Activated T-cell treated with anti-CD3 and anti-CD28 coated beads, Interleukin-2, amount 50 U/mL, for 48 hours (primary cell): ENCODE data around the gene IRS2.

Experiments used
- DNase-seq, 2 experiments: peaks; one replicate each; pipeline ENCODE4 v3.0.0-alpha.2; 2020

The IRS2 gene

DNA sequence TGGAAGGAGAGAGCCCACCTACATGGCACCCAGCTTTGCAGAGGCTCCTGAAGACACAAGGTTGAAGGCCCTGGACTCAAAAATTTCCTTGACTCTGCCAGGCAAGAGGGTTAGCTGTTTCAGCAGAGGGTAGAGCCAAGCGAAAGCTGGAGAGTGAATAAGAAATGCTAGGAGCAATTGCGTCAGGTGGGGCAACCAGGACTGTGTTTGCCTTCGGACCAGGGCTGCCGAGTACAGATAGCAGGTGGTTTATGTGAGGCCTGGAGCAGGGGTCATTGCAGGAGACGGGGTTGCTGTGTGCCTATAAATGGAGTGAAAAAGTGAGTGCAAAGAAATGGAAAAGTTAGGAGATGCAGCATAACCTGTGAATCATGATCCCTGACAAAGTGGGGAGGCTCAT lies 59.1 kb downstream of the IRS2 start:
- no peak for DNase-seq

DNA sequence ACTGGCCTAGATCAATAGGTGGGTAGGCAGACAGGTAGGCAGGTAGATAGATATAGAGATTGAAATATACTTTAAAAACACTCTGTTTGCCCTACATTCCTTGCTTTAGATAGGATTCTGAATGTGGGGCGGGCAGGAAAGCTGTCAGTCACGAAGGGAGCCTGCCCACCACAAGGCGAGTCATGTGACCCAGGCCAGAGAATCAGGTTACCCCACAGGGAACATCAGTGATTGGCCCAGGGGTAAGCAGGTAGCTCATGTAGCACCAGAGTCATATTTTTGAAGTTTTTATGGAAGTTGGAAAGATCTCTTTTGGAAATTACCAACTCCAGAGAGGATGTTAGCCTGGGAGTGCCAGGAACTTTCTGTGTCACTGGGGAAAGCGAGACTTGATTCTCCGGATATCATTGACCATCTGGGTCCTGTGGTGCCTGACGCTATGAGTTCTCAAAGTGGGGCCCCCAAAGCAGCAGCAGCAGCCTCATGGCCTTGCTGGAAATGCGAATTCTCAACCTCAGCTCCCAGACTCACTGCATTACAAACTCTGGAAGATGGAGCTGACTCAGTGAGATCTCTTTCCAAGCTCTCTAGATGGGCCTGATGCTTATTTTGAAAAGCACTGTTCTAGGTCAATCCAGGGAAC lies 60.3 kb downstream of the IRS2 start:
- no peak for DNase-seq

DNA sequence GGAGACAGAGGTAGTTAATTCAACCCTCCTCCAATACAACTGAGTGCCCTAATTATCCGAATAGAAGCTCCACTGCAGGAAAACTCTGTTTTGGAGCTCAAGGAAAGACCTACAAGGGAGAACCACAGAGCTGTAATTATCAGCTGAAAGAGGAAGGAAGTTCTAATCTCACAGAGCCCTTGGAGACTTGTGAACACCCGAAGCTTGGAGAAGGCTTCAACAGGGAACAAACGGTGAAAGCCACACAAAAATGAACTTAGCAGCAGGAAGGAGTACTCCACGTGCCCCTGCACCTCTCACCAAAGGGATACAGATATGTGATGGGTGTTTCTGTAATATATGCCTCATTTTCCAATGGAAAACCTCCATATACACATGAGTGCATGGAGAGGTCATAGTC lies 61.1 kb downstream of the IRS2 start:
- no peak for DNase-seq

DNA sequence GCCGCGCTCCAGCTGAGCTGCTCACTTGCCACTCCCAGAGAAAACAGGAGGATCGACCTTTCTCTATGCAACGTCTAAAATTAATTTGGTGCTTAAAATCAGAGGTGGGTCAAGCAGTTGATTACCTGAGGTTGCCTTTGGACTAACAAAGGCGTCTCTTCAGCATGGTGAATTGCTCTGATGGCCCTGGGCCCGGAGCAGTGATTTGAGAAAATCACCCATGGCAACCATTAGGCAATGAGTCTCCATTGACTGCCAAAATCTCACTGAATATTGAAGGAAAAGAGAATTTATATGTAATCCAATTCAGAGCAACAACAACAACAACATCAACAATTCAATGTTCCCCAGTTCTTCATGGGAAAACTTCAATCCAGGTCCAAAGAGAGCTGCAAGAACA lies 61.8 kb downstream of the IRS2 start:
- no peak for DNase-seq

DNA sequence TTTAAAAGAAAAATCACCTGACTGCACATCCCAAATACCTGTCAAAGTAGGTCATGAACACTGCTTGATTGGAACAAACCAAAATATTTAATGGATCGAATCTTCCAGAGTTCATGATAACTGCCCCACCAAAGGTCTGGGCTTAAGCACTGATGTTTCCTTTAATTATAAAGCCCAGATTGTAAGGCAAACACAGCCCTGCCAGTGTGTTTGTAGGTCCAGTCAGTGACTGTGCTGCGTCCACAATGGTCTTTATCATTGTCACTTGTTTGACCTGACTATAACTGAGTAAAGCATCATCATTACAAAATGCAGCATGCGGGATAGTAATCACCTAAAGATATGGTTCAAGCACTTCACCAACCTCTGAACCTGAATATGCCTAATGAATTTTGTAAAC lies 63.3 kb downstream of the IRS2 start:
- DNase-seq = no peak

DNA sequence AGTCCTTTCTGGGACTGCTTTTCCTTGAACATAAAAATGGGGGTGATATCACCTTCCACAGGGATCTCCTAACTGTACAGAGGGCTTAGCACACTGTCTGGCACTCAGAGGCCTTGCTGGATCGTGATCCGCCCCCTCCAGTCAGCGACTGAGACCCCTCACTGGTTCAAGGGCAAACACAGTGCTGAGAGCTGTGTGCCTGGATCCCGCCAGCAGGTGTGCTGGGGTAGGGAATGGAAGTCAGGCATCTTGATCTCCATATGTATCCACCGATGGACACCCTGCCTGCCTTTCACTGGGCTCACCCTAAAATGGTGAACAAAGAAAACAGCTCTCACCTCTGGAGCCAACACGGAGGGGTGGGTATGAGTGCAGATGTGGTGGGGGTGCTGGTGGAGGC lies 64.3 kb downstream of the IRS2 start:
- DNase-seq = no peak

DNA sequence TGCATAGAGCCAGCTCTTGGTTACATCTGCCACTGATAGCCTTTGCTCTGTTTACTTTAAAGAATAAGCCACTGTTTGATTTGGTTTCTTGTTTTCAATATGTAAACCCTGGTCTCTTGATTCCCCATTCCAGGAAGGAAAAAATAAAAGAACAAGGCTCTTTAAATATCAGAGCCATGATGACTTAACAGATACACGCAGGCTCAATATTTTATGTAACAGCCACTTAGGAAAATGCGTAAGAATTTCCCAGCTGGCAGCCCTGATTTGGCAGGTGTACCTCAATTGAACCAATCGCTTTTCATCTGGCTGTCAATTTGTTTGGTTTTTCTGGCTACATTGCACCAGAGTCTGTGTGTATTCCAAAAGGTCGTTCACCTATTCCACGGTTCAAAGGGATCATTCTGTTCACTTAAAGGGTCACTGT lies 65.6 kb downstream of the IRS2 start:
- no peak for DNase-seq

DNA sequence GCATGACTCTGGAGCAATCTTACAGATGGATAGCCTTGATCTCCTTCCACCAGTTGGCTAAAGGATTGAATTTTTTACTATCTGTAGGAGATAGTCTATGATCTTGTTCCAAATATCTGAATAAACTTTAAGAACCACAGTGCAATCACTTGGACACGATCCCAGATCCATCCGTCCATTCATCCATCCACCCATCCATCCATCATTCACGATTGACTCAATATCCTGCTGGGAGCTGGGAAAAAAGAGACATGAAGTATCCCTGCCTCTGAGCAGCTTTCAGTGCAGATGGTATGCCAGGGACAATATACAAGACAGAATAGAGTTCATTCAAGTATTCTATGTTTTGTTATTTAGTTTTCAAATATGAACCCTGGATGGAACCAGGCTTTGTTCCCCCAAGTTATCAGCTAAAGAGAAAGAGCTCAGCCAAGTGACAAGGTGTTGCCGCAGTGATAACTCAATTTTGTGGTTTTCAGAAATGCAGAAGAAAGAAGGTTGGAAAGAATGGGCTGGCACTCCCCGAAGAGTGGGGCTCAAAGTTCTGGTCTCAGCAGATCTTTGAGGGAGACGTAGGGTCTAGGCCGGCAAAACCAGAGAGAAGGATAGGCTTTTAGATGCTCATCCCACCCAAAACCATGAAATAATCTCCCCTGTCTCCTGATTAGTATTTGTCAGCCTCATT lies 66.3 kb downstream of the IRS2 start:
- DNase-seq = no peak

DNA sequence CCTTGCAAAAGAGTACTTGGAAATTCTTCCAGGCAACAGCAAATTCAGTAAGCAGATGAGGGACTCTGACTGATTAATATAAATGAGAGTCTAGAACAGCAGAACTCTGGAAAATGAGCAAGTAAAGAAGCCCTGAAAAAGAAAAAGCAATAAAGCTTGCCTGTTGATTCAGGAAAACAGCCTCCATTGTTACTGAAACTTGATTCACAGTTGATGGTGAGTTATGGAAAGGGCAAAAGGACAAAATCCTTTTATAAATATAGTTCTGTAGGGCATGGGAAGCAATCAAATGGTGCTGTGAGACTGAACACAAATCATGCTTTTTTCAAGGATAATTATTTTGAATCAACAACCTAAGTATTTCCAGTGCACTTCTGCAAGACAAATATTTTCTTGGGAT lies 67.7 kb downstream of the IRS2 start:
- no peak for DNase-seq

DNA sequence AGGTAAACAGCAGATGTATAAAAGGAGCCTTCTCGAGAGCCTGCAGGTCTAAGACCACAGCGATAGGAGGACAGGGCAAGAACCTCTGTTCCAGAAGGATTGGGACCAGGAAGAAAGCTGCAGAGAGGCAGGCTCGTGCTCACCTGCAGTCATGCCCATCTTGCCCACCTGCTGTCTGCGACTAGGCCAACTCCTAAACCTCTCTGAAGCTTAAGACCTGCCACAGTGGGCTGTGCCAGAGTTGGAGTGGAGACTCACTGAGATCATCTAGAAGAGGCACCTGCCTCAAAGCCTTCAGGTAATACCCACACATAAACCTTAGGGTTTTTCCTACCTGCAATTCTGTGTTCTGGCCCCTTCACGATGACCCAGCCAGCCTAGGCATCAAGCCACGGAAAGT lies 68.7 kb downstream of the IRS2 start:
- no peak for DNase-seq

DNA sequence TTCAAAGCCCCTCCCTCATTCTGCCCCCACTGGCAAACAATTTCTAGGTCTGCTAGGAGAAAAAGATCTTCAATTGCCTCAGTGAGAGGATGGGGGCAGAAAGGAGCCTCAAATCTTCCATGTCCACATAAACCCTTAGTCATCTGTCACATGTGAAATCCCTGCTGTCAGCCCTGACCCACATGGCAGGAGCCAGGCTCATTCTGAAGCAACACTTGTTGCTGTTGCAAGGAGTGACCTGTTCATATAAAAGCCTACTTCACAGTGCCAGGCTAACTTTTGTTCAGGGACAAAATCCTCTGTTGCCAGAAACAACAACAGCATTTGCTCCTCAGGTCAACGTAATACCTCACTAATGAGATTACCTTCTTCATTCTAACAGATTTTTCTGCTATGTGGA lies 70.5 kb downstream of the IRS2 start:
- no peak for DNase-seq

DNA sequence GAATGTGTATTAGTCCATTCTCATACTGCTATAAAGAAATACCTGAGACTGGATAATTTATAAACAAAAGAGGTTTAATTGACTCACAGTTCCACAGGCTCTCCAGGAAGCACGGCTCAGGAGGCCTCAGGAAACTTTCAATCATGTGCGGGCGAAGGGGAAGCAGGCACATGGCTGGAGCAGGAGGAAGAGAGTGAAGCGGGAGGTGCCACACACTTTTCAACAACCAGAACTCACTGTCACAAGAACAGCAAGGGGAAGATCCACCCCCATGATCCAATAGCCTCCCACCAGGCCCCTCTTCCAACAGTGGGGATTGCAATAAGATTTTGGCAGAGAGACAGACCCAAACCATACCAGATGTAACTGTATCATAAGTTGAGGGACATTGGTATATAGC lies 72.7 kb downstream of the IRS2 start:
- DNase-seq = no peak

DNA sequence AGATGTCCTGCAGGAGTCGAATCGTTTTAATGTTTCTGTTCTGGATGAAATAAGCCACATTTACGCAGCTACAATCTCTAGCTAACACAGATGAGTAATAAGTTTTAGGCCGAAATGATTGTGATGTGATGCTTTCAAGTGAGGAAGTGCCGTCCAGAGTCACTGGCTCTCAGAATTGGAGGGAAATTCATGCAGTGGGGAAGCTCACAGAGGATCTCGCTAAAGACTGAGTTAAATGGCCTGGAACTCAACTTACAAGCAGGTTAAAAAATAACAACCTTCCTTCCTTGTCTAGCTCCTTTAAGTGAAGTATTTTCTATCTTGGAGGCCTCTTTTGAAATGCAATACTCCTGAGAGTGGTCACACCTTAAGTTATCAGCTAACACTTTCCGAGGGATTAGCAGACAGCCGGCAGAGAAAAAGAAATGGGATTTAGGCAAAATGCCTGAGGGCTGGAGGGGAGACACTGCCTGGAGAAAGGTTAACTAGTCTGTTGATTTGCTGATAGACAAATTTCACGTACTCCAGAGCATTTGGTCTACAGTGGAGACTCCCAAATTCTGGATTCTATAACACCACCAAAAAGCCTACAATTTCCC lies 74.2 kb downstream of the IRS2 start:
- DNase-seq = no peak

DNA sequence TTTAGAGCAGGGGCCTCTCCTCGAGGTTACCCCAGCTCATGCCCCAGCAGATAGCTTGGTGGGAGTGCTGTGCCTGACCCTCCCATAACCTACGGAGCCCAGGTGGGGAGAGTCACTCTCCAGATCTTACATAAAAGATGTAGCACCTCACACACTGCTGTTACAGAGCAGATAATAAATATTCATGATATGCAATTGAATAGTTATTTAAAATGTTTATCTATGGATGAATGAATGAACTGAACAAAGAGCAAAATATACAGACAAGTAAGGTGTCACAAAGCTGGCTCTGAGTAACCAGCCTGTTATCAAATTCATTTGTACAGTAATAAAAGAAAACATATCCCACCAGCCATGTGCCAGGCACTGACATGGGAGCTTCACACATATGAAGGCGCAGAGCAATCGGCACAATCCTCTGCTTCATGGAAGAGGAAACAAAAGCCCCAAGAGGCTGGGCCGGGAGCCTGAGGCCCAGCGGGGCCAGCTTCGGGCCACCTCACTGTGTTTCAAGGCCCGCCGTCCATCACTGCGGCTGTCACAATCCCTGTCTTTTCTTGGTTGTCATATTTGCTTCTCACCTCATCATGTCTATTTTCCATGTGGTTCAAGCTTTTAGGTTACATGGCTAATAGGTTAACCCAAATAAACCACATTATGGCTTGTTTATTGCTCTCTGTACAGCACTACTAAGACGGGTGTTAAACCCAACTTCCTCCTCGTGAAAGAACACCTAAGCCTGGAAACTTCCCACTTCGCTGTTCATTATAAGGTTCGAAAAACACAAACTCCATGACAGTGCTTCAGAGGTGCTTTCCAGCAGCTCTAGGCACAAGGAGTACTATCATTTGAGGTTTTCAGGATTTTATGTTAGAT lies 78.4 kb downstream of the IRS2 start:
- no peak for DNase-seq

DNA sequence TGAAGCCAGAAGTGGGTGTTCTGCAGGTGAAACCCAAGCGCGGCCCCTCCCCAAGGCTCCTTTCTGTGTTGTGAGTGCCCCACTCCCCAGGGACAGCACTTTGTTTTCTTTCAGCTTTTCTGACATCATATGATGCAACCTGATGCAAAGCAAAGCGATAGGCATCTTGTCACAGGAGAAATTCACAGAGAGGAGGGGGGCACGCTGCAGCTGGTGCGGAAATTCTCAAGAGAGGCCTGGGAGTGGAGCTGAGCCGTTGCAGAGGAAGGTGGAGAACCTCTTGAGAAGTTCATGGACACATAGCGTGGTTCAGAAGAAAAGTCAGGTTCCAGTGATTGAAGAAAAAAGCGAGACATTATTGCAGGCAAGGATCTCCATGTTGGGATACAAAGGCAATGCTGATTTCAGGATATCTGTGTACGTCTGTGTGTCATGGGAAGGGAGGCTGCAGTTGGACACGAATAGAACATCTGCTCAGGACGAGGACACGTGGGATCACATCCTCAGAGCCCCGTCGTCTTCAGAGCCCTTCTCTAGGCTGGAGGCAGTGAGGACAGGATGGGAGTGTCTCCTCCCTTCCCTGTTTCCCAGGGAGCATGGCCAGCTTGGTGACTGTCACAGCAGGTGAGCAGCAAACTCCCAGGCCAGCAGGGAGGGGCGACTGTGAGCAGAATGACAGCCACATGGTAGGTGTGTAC lies 79.2 kb downstream of the IRS2 start:
- no peak for DNase-seq

DNA sequence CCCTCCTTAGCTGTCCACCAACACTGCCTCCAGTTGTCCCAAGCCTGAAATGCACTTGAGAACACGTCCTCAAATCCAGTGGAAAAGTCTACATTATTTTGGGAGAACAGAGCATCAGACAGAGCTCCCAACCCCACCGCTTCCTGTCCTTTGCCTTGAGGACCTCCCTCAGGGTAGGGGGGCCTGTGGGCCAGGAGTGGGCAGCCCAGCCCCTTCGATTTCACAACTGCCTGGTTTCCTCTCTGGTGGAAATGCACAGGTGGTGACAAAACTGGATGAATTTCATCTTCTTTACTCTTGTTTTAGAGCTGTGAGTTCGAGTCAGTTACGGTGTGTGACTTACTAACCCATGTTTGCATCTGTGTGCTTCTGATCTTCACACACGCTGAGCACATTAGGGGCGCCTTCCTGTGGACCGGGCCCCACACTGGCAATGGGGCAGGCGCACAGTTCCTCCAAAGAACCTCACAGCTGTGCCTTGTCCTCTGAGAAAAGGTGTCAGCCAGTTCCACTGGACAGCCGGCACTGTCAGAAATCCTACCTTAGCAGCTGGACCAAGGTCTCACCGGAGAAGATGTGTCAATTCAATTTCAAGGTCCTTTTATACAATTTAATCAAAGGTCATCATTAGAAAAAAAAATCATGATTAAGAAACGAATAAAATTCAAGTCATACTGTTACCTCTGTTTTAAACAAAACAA lies 80.2 kb downstream of the IRS2 start:
- DNase-seq = no peak

DNA sequence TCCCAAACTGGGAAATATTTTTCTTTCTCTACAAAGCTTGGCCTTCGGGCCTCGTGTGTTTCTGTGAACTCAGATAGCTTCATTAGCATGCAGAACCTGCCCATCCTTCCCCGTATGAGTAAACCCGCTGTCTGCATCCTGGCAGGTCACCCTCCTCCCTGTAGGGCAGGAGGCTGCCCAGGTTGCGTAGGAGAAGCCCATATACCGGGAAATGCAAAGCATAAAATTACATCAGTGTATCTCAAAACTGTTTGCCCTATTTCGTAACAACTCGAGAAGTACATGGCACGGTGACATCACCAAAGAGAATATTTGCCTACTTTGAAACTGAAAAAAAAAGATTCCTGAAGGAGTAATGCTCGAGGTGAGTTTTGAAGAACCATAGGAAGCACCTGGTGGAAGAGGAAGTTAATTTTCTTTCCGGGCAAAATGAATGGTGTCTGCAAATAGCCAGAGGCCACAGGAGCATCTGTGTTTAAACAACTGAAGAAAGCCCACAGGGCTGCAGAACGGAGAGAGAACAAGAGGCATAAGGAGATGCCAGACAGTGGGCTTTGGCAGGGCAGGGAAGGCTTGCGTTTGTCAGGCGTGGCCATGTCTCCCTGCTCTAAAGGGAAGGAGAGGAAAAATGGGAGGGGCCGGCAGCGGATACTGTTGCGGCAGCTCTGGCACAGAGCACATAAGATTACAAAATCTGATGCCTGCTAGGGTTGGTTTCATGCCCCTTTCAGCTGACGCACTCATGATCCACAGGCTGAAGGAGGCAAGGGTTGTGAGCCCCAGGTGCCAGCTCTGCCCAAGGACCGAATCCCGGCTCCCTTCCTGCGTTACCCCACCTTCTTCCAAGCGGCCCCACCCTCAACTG lies 81.4 kb downstream of the IRS2 start:
- no peak for DNase-seq

DNA sequence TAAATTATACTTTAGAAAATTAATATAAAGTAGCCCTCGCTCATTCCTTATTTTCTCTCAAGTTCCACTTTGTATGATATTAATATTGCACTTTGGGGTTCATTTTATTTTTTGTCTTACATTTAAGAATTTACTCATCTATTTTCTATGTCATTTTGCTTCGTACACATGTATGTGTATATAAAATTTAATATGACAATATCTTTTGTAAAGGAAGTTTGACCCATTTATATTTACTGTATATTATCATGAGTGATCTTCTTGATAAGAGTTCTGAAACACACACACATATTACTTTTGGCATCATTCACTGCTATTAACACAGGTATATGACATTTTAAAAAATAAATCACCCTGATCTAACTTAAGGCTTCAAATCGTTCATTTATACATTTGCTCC lies 83.1 kb downstream of the IRS2 start:
- no peak for DNase-seq
